ENCODE data around the gene ENHO. TPM values are rescaled to one million over a fixed set of nuclear protein-coding genes. Genes with fewer than 3 reads are reported as not detected.

The ENHO gene
- total RNA-seq, 1 donor from 2014 or later, result 0.59 TPM

DNA sequence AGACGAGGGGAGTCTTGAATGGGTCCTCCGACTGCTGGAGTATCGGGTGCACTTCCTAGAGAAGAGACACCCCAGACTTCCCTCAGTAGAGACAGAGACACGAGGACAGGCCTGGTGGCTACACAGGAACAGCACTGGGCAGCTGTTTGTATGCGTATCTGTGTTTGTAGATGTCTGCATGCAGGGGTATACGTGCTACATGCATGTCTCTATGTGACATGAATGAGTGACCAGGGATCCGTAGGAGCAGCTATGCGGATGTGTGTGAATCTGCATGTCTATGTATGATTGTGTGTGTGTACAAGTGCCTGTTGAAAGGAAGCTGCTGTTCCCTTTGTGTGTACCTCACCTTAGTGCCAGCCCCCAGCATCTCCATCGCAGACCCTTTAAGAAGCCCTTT is 35.6 kb upstream of the ENHO start:
- ATAC-seq (no peak), DNase-seq (no peak)
- Histone ChIP-seq H3K9me3 (no peaks in the 10 kb centered on the region), H3K27ac (no peak overlapping the region), H3K4me1 (peaks cover 19% of the 10 kb centered on the region), H3K36me3 (no peaks in the 10 kb centered on the region), H3K4me3 (no peak overlapping the region), H3K27me3 (ENCODE audit: low read depth) (peaks cover 46% of the 10 kb centered on the region)
- intact Hi-C loops (cut with DNase I), result no loop called here
- TF ChIP-seq, protein P1, sequence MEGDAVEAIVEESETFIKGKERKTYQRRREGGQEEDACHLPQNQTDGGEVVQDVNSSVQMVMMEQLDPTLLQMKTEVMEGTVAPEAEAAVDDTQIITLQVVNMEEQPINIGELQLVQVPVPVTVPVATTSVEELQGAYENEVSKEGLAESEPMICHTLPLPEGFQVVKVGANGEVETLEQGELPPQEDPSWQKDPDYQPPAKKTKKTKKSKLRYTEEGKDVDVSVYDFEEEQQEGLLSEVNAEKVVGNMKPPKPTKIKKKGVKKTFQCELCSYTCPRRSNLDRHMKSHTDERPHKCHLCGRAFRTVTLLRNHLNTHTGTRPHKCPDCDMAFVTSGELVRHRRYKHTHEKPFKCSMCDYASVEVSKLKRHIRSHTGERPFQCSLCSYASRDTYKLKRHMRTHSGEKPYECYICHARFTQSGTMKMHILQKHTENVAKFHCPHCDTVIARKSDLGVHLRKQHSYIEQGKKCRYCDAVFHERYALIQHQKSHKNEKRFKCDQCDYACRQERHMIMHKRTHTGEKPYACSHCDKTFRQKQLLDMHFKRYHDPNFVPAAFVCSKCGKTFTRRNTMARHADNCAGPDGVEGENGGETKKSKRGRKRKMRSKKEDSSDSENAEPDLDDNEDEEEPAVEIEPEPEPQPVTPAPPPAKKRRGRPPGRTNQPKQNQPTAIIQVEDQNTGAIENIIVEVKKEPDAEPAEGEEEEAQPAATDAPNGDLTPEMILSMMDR (IDR thresholded peaks at IDR 0.05), result no peak

DNA sequence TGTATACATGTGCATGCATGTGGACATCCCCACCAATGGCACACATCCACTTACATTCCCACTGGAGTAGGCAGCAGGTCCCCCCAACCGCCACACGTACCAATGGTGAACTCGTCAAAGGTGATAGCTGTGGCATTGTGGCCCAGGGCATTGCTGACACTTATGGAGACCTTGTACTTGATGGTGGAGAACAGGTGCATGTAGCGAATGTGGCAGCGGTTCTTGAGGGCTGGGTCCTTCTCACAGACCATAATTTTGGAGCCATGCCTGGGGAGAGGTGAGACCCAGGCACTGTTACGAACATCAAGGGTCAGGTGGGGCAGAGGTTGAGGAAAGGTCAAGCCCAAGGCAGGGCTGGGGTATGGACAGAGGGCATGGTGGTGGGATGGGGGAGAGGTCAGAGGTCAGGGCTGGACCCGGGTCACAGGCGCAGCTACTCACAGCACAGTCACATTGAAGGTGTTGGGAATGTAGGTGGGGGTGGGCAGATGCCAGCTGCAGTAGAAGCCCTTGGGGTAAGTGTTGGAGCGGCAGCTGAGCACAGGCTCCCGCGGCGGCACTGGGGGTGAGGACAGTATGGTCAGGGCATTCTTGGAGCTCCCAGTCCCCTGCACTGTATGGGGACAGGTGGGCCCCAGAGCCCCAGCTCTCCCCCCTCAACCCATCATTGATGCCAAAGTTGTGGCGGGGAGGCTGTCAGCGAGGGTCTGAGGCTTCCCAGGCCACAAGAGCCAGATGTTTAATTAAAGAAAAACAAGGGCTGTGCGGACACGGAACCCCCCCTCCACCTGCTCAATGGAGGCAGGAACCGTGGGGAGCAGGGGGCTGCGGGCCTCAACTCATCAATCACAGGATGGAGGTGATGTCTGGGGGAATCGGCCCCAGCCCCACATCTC is 34.9 kb upstream of the ENHO start:
- ATAC-seq, result no peak
- TF ChIP-seq, protein P1 (IDR thresholded peaks at IDR 0.05), result no peak

DNA sequence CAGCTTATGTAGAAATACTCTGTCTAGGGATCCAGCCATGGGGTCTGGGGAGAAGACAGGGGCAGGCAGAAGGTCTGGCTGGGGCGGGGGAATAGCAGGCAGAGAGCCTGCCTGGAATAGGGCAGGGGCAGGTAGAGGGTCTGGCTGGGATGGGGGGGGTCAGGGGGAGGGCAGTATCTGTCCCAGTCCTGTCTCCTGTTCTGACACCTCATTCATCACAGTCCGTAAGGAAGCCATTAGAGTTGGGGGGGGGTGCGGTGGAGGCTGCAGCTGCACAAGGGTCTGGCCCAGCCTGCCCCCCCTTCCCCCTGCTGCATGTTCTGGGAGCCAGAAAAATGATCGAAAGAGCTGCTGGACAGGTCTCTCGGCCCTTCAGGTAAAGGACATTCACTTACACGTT is 34.2 kb upstream of the ENHO start:
- no peaks in the 10 kb centered on the region for H3K36me3 ChIP-seq
- TF ChIP-seq, protein P1 (IDR thresholded peaks at IDR 0.05), result no peak
- H3K27me3 ChIP-seq (ENCODE audit: low read depth), result peaks cover 41% of the 10 kb centered on the region
- H3K27ac ChIP-seq, result no peak overlapping the region
- ATAC-seq (no peak), DNase-seq (no peak)
- H3K9me3 ChIP-seq, result no peaks in the 10 kb centered on the region
- peaks cover 19% of the 10 kb centered on the region for H3K4me1 ChIP-seq
- no peak overlapping the region for H3K4me3 ChIP-seq
- intact Hi-C loops (cut with DNase I), result no loop called here

More for the DNA sequence above, 34.9 kb upstream of the ENHO start:
- Histone ChIP-seq H3K9me3 (no peaks in the 10 kb centered on the region), H3K36me3 (no peaks in the 10 kb centered on the region), H3K27ac (no peak overlapping the region), H3K4me3 (no peak overlapping the region), H3K27me3 (ENCODE audit: low read depth) (peaks cover 42% of the 10 kb centered on the region), H3K4me1 (peaks cover 19% of the 10 kb centered on the region)
- intact Hi-C loops (cut with DNase I), result no loop called here
- DNase-seq, result no peak

DNA sequence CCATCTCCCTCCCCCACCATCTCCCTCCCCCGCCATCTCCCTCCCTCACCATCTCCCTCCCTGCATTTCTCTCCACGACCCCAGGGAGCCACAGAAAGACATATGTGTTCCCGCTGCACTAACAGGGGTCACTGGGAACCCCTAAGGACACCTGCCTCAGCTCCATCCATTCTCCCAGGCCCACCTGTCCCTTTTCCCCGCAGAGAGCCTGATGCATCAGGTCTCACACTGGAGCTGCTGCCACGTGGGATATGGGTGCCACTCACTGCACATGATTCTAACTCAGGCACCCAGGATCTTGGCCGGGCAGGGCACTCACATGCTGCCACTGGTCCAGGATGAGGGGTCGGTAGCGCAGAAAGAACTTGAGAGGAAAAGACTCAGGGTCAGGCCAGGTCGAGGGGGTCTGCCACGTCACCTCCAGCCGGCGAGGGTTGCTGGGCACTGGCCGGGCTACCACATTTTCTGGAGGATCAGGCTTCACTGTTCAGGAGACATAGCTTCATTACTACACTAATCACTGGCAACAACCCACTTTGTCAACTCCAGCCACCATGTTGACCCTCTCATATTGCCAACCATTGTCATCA is 33.2 kb upstream of the ENHO start:
- intact Hi-C loops (cut with DNase I), result no loop called here
- no peak for DNase-seq

DNA sequence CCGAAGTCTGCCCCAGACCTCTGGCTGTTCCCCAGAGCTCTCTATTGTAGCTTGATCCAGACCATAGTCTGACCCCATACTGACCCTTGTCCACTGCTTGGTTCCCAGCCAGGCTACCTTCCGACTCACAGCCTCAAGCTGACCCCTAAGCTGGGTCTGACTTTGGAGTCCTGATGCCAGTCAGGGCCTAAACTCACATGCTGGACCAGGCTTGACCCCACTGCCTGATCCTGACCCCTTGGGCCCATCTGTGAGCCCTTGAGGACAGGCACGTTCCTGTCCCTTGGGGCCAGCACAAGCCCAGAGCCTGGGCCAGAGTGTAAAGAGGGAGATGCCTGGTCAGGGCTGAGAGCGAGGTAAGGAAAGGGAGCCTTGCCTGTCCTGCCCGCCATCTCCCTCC is 32.7 kb upstream of the ENHO start:
- intact Hi-C loops (cut with DNase I), result no loop called here
- no peaks in the 10 kb centered on the region for H3K9me3 ChIP-seq
- no peaks in the 10 kb centered on the region for H3K36me3 ChIP-seq
- TF ChIP-seq, protein P1 (IDR thresholded peaks at IDR 0.05), result no peak
- DNase-seq (no peak), ATAC-seq (no peak)
- no peak overlapping the region for H3K27ac ChIP-seq
- peaks cover 13% of the 10 kb centered on the region for H3K4me1 ChIP-seq
- H3K4me3 ChIP-seq, result no peak overlapping the region
- H3K27me3 ChIP-seq (ENCODE audit: low read depth), result peaks cover 33% of the 10 kb centered on the region

More for the DNA sequence above, 33.2 kb upstream of the ENHO start:
- H3K4me1 ChIP-seq, result peaks cover 19% of the 10 kb centered on the region
- TF ChIP-seq, protein P1 (IDR thresholded peaks at IDR 0.05), result no peak
- H3K4me3 ChIP-seq, result no peak overlapping the region
- no peak overlapping the region for H3K27ac ChIP-seq
- no peaks in the 10 kb centered on the region for H3K36me3 ChIP-seq
- H3K27me3 ChIP-seq (ENCODE audit: low read depth), result peaks cover 39% of the 10 kb centered on the region
- no peaks in the 10 kb centered on the region for H3K9me3 ChIP-seq
- no peak for ATAC-seq
